Stimulated activated CD8-positive, alpha-beta memory T cell treated with anti-CD3 and anti-CD28 coated beads, Interleukin-2, amount 100 ng/mL, for 1 hour (primary cell): ENCODE measurements around the gene APBB2.
"Not testable (repeated sequence)": the region's sequence is repeated elsewhere in the genome, so short reads cannot be mapped to it uniquely, and the experiment has no call there.

Experiments
- DNase-seq, 2 donors: peaks; one replicate each; pipeline ENCODE4 v3.0.0-alpha.2; 2020; ENCODE audit warnings: low read depth in 2 of 2

Gene APBB2

DNA sequence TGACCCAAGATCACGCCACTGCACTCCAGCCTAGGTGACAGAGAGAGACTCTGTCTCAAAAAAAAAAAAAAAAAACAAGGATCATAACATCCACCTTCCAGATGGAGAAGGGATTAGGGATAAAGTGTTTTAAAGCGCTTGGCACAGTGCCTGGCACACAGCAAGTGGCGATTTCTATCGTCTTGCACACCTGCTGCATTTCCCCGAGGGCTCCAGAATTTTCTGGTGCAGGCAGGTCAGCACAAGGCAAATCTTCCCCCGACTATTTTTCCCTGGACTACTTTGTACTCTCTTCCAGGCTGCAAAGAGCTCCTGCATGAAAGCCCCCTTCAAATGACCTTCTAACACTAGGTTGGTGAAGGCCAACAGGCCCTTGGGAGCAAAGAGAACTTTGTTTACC is 57.3 kb downstream of the APBB2 start:
- no peak for DNase-seq

DNA sequence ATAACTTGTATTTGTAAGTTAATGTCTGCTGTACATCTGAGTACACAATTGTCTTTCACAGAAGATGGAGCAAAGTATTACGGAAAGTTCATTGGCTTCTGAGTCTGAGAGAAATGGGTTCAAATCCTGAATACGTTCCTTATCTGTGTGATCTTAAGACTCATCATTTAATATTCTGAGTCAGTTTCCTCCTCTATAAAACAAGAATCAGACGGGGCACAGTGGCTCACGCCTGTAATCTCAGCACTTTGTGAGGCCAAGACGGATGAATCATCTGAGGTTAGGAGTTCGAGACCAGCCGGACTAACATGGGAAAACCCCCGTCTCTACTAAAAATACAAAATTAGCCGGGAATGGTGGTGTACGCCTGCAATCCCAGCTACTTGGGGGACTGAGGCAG is 57.8 kb downstream of the APBB2 start:
- DNase-seq = no peak

GRCh38 chr4:41155194-41155830 is 59.0 kb downstream of the APBB2 start:
- no peak for DNase-seq

GRCh38 chr4:41154814-41155177 is 59.5 kb downstream of the APBB2 start:
- DNase-seq = no peak

GRCh38 chr4:41154010-41154813 is 60.1 kb downstream of the APBB2 start:
- no peak for DNase-seq

- no peak for DNase-seq
These were observed 63.9 kb downstream of the APBB2 start for GRCh38 chr4:41150401-41150800.

- not testable (repeated sequence) for DNase-seq
These were observed 64.8 kb downstream of the APBB2 start for GRCh38 chr4:41149568-41149967.

GRCh38 chr4:41148931-41149330 is 65.4 kb downstream of the APBB2 start:
- no peak for DNase-seq

DNA sequence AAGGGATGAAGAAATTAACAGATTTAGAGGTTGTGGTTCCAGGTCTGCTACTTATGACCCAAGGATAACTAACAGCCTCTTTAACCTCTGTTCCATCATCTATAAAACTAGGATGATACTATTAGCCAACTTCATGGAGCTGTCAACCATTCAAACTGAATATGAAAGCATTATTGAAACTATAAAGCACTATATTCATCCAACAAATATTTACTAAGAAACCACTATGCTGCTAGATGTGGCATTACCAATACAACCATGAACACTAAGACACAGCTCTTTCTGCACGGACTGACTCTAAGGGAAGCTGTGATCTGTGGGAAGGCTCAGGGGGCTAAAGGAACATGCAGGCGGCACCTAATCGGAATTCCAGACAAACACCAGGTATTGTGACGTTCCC is 66.0 kb downstream of the APBB2 start:
- DNase-seq = no peak

- not testable (repeated sequence) for DNase-seq
These were observed 66.8 kb downstream of the APBB2 start for GRCh38 chr4:41147570-41147969.

- no peak for DNase-seq
These were observed 67.4 kb downstream of the APBB2 start for GRCh38 chr4:41146716-41147506.

- no peak for DNase-seq
These were observed 68.1 kb downstream of the APBB2 start for GRCh38 chr4:41146196-41146595.

DNA sequence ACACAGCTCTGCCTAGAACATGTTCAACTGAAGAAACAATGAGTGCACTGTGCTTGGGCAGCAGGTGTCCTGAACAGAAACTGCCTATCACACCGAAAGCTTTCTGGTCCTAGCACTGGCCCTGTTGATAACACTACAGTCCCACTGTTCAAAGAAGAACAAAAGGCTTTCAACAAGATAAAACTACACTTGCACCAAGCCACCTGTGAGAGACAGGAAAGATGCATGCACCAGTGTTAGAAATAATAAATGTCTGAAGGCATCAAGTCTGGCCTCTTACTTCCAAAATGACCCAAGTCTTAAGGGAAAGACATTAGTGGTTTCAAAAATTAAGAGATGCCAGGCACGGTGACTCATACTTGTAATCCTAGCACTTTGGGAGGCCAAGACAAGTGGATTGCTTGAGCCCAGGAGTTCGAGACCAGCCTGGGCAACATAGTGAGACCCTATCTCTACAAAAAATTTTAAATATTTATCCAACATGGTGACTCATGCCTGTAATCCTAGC is 68.7 kb downstream of the APBB2 start:
- no peak for DNase-seq

- DNase-seq = no peak
These were observed 69.5 kb downstream of the APBB2 start for GRCh38 chr4:41144812-41145211.

DNA sequence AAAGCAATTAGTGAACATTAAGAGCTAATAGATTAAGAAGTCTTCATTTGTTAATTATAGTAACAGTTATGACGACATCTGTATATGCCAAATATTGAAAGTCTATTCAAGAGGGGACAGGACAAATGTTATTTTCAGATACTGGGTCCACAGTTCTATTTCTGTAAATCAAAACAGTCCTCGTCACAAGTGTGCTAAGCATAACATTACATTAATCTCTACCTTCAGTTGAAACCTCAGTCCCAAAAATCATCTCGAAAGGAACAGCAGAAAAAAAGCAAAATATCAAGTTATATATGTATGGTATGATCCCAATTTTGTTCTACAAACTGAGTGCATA is 70.3 kb downstream of the APBB2 start:
- DNase-seq = no peak

DNA sequence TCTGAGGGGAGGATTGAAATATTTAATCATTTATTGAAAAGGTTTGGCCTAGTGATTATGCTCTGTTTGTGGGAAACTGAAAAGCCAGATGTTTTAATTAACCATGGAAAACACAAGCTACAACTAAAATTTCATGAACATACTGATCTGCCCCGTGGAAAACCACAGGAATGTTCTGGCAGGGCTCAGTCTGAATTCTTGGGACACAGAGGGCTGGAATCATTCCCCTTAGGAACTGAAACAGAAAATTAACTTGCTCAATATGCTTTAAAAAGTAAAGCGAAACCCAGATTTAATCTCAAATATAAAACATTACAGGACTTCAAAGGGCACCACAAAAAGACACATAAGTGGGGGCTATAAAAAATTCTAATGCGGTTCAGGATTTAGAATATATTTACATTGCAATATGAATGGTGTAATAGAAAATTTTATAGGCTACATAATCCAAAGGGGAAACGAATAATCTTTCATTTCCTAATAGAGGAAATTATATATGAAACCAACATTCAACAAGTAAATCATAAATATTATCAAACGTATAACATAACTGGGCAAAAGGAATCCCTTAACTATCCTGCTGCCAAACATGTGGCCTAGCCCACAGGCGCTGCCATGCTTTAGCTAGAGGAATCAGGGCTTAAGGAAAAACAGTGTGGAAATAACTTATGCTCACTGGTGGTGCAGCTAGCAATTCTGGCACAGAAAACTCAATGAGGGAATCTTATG is 70.9 kb downstream of the APBB2 start:
- DNase-seq = no peak

- DNase-seq = no peak
These were observed 71.7 kb downstream of the APBB2 start for GRCh38 chr4:41142376-41143310.

DNA sequence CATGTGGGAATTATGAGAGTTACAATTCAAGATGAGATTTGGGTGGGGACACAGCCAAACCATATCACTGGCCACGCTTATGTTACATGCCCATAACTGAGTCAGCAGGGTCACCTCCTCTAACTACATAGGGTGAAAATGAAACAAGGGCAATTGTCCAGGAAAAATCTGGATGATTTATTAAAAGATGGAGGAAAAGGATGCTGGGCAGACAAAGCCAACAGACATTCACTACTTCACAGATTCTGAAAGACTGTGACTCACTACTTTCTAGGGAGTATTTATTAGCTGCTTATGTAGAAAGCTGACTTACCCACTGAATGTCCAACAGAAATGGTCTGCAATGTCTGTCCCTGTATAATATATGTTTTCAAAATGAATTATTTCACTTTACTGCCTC is 72.4 kb downstream of the APBB2 start:
- no peak for DNase-seq

DNA sequence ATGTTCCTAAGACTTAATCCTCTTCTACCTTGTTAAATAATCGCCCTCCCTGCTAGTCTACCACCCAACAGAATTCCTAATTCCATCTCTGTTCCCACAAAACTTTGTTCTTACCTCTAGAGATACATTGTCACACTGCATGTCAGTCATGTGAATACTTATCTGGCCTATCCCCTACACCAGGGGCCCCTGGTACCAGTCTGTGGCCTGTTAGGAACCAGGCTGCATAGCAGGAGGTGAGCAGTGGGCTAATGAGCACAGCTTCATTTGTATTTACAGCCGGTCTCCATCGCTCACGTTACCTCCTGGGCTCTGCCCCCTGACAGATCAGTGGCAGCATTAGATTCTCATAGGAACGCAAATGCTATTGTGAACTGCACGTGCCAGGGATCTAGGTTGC is 73.9 kb downstream of the APBB2 start:
- no peak for DNase-seq

- DNase-seq = no peak
These were observed 76.5 kb downstream of the APBB2 start for GRCh38 chr4:41137879-41138278.

- no peak for DNase-seq
These were observed 77.9 kb downstream of the APBB2 start for GRCh38 chr4:41136456-41136855.
